H1 (cell line): ENCODE data around the gene FAM174B. TPM values are rescaled to one million over a fixed set of nuclear protein-coding genes. Genes with fewer than 3 reads are reported as not detected.

Source experiments
- BRCA1 ChIP-seq: IDR thresholded peaks from 2 replicates; pipeline ENCODE4 v1.6.1; 2012; ENCODE audit warnings: low read depth, low read length, improper control_type of control experiment
- PHF8 ChIP-seq: fragments of 200-600 bp; sonication (generic); conservative IDR thresholded peaks from 2 replicates; pipeline ENCODE4 v1.7.1; 2012; ENCODE audit warnings: low read depth, mild to moderate bottlenecking, inconsistent platforms, low read length, moderate library complexity
- POU5F1 ChIP-seq: IDR thresholded peaks from 2 replicates; pipeline ENCODE4 v1.6.1; 2011; ENCODE audit warnings: low read depth, mild to moderate bottlenecking, low read length, moderate library complexity
- RAD21 ChIP-seq, 2 experiments: IDR thresholded peaks in 1 of 2; conservative IDR thresholded peaks in 1 of 2; 2 replicates each; pipeline ENCODE4 v1.6.1; 2011; ENCODE audit warnings: low read depth in 2 of 2, low read length in 2 of 2, improper control_type of control experiment in 1 of 2, inconsistent platforms in 1 of 2, mild to moderate bottlenecking in 1 of 2, moderate library complexity in 1 of 2
- SUZ12 ChIP-seq: fragments of 200-600 bp; sonication (generic); IDR thresholded peaks from 2 replicates; pipeline ENCODE4 v1.6.1; 2012; ENCODE audit warnings: mild to moderate bottlenecking, inconsistent platforms, low read length, moderate library complexity, mixed read lengths
- TEAD4 ChIP-seq: IDR thresholded peaks from 2 replicates; pipeline ENCODE4 v1.6.1; 2012; ENCODE audit warnings: low read depth, low read length, inconsistent platforms, mixed read lengths
- polyA plus RNA-seq, 7 experiments: library from polyadenylated mRNA; depleted of rRNA in 3 of 7; stranded (reverse) in 5 of 7; unstranded in 2 of 7; fragments of >200 nt in 5 of 7; fragments of 200-250 nt in 2 of 7; gene quantifications; 1 replicate in 5 of 7; 2 replicates in 1 of 7; 4 replicates in 1 of 7; pipeline versions ENCODE4 v1.2.1 to v1.2.3, GENCODE V29; 2011 to 2013; ENCODE audit warnings: missing spikeins in 2 of 7, mixed read lengths in 2 of 7
- total RNA-seq: library from RNA; stranded (reverse); fragmentation: NEBNext Ultra II Directional; extraction: Animal tissue kit (Norgen Biotek cat#: 25700); gene quantifications from 2 replicates; pipeline ENCODE4 v1.2.1, GENCODE V29; 2021
- TF ChIP-seq, protein P1 (sequence below): IDR thresholded peaks from 2 replicates; pipeline ENCODE4 v1.6.1; 2011; ENCODE audit warnings: low read length, improper control_type of control experiment
- TF ChIP-seq, protein P2 (sequence below): IDR thresholded peaks from 2 replicates; pipeline ENCODE4 v1.6.1; 2012; ENCODE audit warnings: inconsistent platforms

FAM174B gene
- total and polyA plus RNA-seq, 2 of the 8 experiments (the other 6 are each of a cell fraction or from before 2014, with no cell fraction given): 9.3 to 35.2 TPM

DNA sequence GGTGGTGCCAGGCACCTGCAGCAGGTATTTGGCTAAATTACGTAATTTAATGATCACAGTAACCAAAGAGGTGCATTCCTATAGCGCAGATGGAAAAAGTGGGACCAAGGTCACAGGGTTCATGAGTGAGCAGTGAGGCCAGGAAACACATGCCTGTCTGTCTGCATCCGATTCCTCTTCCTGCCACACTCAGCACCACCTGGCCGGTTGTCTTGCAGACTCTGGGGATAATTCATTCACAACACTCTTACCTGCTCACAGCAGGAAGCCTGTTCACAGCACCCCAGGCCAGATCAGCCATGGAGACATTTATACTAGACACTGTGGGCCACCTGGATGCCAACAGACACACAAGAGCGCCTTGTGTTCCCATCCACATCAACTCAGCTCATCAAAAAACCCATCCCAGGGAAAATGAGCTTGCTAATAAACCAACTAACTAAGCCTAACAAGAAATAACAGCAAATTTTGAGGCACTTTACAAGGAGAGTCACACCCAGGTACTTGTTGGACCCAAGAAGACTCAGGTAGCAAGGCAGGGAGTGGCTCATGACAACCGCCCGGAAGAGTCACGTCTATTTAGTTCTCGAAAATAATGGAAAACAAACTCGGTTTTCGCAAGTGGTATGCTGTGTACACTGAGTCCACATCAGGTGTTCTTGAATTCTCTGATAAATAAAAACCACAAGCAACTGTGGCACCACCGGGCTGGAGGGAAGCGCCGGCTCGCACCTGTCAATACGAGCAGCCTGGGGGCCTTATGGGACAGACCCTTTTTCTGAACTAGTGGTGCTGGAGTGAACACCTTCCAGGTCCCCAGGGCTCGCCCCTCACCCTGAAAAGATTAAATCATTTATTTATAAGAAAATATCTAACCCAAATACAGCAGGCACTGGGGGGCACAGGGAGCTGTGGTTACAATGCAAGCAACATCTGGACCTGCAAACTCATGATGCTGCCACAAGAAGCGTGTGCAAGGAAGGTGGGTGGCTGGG, 40.5 kb downstream of the FAM174B start (continued):
- TF ChIP-seq, protein P1, sequence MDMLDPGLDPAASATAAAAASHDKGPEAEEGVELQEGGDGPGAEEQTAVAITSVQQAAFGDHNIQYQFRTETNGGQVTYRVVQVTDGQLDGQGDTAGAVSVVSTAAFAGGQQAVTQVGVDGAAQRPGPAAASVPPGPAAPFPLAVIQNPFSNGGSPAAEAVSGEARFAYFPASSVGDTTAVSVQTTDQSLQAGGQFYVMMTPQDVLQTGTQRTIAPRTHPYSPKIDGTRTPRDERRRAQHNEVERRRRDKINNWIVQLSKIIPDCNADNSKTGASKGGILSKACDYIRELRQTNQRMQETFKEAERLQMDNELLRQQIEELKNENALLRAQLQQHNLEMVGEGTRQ: no peak
- no peak for TF ChIP-seq BRCA1
- TF ChIP-seq, protein P2, sequence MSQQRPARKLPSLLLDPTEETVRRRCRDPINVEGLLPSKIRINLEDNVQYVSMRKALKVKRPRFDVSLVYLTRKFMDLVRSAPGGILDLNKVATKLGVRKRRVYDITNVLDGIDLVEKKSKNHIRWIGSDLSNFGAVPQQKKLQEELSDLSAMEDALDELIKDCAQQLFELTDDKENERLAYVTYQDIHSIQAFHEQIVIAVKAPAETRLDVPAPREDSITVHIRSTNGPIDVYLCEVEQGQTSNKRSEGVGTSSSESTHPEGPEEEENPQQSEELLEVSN: no peak
- TF ChIP-seq SUZ12: no peak
- TF ChIP-seq TEAD4: no peak
- no peak for TF ChIP-seq POU5F1
- no peak for TF ChIP-seq PHF8
- no peak for TF ChIP-seq RAD21 (IDR thresholded peaks at IDR 0.05 in 1 of 2, conservative IDR thresholded peaks at IDR 0.05 in 1 of 2; ENCODE audit: low read depth in 2 of 2, low read length in 2 of 2)
